ENCODE measurements around the gene PRRT4.

The PRRT4 gene

DNA sequence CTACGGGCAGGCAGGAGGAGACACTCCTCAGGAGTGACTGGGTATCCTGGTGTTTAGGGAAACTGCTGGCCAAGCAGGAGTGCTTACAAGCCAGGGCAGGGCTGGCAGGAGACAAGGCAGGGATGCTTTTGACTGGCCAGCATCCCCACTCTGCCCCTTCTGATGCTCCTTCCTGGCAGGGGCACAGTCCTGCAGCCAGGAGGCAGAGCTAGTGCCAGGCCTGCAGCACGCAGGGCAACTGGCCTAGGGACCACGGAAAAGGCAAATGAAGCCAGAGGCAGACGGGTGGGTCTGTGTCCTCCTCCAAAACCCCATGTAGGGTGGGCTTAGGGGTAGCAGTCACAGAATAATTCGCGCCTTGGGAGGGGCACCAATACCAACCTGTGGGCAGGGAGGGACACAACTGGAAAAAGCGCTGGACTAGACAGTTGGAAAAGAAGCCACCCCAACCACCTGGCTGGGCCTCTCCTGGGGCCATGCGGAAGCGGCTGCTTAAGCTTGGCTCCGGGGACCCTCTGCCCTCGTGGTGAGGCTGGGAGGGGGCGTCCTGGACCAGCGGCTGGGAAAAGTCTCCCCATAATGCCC lies 43.5 kb upstream of the PRRT4 start:
- FAIRE-seq = peak; percentile 38
- TF ChIP-seq POLR2AphosphoS5 (IDR thresholded peaks at IDR 0.05; ENCODE audit: low read depth, low read length) = no peak
- TF ChIP-seq TAF1 (IDR thresholded peaks at IDR 0.05; ENCODE audit: borderline replicate concordance, low read depth, low read length) = no peak
- TF ChIP-seq POLR2A (IDR thresholded peaks at IDR 0.05; ENCODE audit: low read depth, low read length) = no peak
- no peak for DNase-seq (ENCODE audit: insufficient read length)

DNA sequence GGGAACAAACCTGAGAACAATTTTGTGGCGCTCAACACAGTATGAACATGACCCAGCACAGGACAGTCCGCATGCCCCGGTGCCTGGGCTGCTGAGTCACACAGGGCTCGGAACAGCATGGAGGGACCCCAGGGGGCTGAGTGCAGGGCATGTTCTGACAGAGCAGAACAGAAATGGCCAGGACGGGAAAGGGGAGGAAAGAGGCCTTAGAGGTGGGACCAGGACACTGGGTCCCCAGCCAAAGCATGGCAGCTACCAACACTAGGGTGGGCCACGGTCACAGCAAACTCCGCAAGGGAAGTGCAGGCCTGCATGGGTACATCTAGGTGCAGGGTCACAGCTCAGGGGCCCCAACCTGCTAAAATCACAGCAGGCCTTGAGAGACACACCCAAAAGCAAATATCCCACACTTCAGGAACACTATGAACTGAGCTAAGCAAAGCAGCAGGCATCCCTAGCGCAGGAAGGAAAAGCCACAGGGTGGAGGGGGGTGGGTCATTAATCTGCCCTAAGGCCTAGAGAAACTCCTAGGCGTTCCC lies 42.7 kb upstream of the PRRT4 start:
- no peak for FAIRE-seq
- no peak for DNase-seq (ENCODE audit: insufficient read length)
- TF ChIP-seq TAF1 (IDR thresholded peaks at IDR 0.05; ENCODE audit: borderline replicate concordance, low read depth, low read length) (no peak), POLR2AphosphoS5 (IDR thresholded peaks at IDR 0.05; ENCODE audit: low read depth, low read length) (no peak), POLR2A (IDR thresholded peaks at IDR 0.05; ENCODE audit: low read depth, low read length) (no peak)

DNA sequence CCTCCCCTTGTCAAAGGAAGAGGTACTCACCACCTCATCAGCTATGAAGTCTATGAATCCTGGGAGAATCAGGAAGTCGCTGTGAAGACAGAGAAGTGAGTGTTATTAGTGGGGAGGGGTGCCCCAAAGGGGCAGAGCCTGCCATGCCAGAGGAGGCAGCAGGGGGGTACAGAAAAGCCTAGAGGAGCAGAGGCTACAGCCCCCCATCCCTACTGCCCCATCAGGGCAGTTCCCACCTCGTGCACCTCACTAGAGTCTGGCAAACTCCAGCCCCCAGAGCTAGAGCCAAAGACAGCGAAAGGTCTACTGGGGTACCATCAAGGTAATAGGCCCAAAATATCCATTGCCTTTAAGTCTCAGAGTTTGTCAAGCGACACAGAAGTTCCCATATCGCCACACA lies 42.2 kb upstream of the PRRT4 start:
- no peak for TF ChIP-seq POLR2A (IDR thresholded peaks at IDR 0.05; ENCODE audit: low read depth, low read length)
- TF ChIP-seq POLR2AphosphoS5 (IDR thresholded peaks at IDR 0.05; ENCODE audit: low read depth, low read length) = no peak
- TF ChIP-seq TAF1 (IDR thresholded peaks at IDR 0.05; ENCODE audit: borderline replicate concordance, low read depth, low read length) = no peak
- FAIRE-seq = no peak
- DNase-seq (ENCODE audit: insufficient read length) = no peak

GRCh38 chr7:128402356-128402755 lies 40.9 kb upstream of the PRRT4 start:
- FAIRE-seq = no peak
- TF ChIP-seq POLR2AphosphoS5 (IDR thresholded peaks at IDR 0.05; ENCODE audit: low read depth, low read length) (no peak), POLR2A (IDR thresholded peaks at IDR 0.05; ENCODE audit: low read depth, low read length) (no peak), TAF1 (IDR thresholded peaks at IDR 0.05; ENCODE audit: borderline replicate concordance, low read depth, low read length) (no peak)
- no peak for DNase-seq (ENCODE audit: insufficient read length)

DNA sequence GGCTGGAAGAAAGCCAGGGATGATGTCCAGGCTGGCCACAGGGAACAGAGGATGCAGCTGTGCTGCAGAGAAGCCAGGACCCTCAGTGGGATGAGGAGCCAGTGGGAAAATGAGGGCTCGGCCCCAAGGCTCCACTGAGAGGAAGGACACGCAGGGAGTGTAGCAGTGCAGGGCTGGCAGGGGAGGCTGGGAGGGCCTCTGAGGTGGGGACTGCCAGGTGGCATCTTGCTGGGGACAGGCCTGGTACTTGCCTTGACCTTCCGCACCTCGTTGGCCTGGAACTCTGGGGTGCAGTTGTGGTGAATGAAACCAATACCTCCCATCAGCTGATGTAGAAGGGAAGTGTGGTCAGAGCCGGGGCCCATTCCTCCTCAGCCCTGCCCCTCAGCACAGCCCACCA lies 39.1 kb upstream of the PRRT4 start:
- no peak for TF ChIP-seq POLR2AphosphoS5 (IDR thresholded peaks at IDR 0.05; ENCODE audit: low read depth, low read length)
- no peak for TF ChIP-seq TAF1 (IDR thresholded peaks at IDR 0.05; ENCODE audit: borderline replicate concordance, low read depth, low read length)
- TF ChIP-seq POLR2A (IDR thresholded peaks at IDR 0.05; ENCODE audit: low read depth, low read length) = no peak
- FAIRE-seq (no peak), DNase-seq (ENCODE audit: insufficient read length) (no peak)

- TF ChIP-seq POLR2A (IDR thresholded peaks at IDR 0.05; ENCODE audit: low read depth, low read length) (no peak), TAF1 (IDR thresholded peaks at IDR 0.05; ENCODE audit: borderline replicate concordance, low read depth, low read length) (no peak), POLR2AphosphoS5 (IDR thresholded peaks at IDR 0.05; ENCODE audit: low read depth, low read length) (no peak)
- no peak for FAIRE-seq
- DNase-seq (ENCODE audit: insufficient read length) = no peak
Observed at GRCh38 chr7:128399991-128400390, 38.5 kb upstream of the PRRT4 start.

DNA sequence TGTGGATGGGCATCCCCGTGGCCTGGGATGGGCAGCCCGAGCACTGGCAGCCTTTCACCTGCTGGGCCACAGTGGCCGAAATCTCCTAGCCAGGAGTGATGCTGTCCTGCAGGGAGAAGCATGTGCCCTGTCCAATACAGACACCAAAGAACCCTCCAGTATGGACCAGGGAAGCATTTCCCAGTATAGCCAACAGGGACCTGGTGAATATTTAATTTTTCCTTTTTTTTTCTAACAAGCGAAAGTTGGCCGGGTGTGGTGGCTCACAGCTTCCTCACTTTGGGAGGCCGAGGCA lies 37.3 kb upstream of the PRRT4 start:
- DNase-seq (ENCODE audit: insufficient read length) = no peak
- no peak for FAIRE-seq
- no peak for TF ChIP-seq POLR2AphosphoS5 (IDR thresholded peaks at IDR 0.05; ENCODE audit: low read depth, low read length)
- TF ChIP-seq TAF1 (IDR thresholded peaks at IDR 0.05; ENCODE audit: borderline replicate concordance, low read depth, low read length) = no peak
- TF ChIP-seq POLR2A (IDR thresholded peaks at IDR 0.05; ENCODE audit: low read depth, low read length) = no peak

DNA sequence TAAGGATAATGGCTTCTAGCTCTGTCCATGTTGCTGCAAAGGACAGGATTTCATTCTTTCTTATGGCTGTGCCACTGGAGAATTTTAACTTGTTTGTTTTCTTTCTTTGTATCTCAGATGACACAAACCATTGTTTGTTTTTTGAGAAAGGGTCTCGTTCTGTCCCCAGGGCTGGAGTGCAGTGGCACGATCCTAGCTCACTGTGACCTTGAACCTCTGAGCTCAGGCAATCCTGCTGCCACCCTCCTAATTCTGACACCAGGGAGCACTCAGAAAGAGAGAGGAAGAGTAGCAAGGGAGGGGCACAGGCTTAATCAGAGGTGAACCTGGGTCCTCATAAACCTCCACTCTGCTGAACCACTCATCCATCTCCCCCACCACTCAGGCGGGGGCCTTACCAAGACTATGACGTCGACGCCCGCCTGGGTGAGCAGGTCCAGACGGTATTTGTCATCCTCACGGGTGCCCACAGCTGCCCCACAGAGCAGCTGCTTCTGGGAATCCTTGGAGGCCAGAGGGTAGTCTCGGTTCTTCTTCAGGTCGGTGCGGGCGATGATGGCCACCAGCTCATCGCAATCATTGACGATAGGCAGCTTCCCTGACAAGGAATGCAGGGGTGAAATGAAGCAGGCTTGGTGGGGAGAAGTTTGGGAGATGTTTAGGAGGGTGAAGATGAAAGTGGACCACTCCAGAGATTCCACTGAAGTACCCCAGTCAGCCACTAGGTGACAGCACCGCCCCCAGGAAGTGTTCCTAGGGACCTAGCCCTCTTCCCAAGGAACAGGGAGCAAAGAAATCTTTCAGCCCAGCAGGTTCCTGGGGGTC lies 36.7 kb upstream of the PRRT4 start:
- FAIRE-seq (no peak), DNase-seq (ENCODE audit: insufficient read length) (no peak)
- TF ChIP-seq POLR2A (IDR thresholded peaks at IDR 0.05; ENCODE audit: low read depth, low read length) (no peak), POLR2AphosphoS5 (IDR thresholded peaks at IDR 0.05; ENCODE audit: low read depth, low read length) (no peak), TAF1 (IDR thresholded peaks at IDR 0.05; ENCODE audit: borderline replicate concordance, low read depth, low read length) (no peak)

- DNase-seq (ENCODE audit: insufficient read length) (no peak), FAIRE-seq (no peak)
- TF ChIP-seq POLR2A (IDR thresholded peaks at IDR 0.05; ENCODE audit: low read depth, low read length) (no peak), POLR2AphosphoS5 (IDR thresholded peaks at IDR 0.05; ENCODE audit: low read depth, low read length) (no peak), TAF1 (IDR thresholded peaks at IDR 0.05; ENCODE audit: borderline replicate concordance, low read depth, low read length) (no peak)
Observed at GRCh38 chr7:128396357-128396756, 34.9 kb upstream of the PRRT4 start.

GRCh38 chr7:128395748-128396147 lies 34.3 kb upstream of the PRRT4 start:
- no peak for TF ChIP-seq TAF1 (IDR thresholded peaks at IDR 0.05; ENCODE audit: borderline replicate concordance, low read depth, low read length)
- TF ChIP-seq POLR2AphosphoS5 (IDR thresholded peaks at IDR 0.05; ENCODE audit: low read depth, low read length) = no peak
- TF ChIP-seq POLR2A (IDR thresholded peaks at IDR 0.05; ENCODE audit: low read depth, low read length) = no peak
- DNase-seq (ENCODE audit: insufficient read length) (no peak), FAIRE-seq (no peak)

DNA sequence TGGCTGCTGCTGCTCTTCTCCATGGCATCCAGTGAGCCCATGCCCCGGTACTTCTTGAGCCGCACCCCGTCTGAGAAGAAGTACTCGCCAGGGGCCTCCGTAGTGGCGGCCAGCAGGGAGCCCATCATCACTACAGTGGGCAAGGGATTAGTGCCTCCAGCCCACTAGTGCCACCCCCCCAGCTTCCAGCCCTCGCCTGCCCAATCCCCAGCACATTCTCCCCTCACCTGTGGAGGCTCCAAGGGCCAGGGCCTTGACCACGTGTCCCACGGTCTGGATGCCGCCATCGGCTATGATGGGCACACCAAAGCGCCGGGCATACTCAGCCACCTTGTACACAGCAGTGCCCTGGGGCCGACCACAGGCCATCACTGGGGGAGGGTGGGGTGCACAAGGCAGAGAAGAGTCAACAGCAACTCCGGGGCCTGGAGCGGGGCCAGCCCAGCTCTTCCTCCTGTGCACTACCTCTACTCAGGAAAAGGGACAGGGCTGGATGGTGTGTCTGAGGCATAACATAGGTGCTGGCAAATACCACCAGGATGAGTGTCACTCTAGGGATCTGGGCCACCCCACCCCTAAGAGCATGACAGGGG lies 33.5 kb upstream of the PRRT4 start:
- no peak for DNase-seq (ENCODE audit: insufficient read length)
- FAIRE-seq = no peak
- TF ChIP-seq POLR2A (IDR thresholded peaks at IDR 0.05; ENCODE audit: low read depth, low read length) (no peak), POLR2AphosphoS5 (IDR thresholded peaks at IDR 0.05; ENCODE audit: low read depth, low read length) (no peak), TAF1 (IDR thresholded peaks at IDR 0.05; ENCODE audit: borderline replicate concordance, low read depth, low read length) (no peak)
